ENCODE results near the gene NCF2.
"Not testable (repeated sequence)": the region's sequence is repeated elsewhere in the genome, so short reads cannot be mapped to it uniquely, and the experiment has no call there.

Gene NCF2

DNA sequence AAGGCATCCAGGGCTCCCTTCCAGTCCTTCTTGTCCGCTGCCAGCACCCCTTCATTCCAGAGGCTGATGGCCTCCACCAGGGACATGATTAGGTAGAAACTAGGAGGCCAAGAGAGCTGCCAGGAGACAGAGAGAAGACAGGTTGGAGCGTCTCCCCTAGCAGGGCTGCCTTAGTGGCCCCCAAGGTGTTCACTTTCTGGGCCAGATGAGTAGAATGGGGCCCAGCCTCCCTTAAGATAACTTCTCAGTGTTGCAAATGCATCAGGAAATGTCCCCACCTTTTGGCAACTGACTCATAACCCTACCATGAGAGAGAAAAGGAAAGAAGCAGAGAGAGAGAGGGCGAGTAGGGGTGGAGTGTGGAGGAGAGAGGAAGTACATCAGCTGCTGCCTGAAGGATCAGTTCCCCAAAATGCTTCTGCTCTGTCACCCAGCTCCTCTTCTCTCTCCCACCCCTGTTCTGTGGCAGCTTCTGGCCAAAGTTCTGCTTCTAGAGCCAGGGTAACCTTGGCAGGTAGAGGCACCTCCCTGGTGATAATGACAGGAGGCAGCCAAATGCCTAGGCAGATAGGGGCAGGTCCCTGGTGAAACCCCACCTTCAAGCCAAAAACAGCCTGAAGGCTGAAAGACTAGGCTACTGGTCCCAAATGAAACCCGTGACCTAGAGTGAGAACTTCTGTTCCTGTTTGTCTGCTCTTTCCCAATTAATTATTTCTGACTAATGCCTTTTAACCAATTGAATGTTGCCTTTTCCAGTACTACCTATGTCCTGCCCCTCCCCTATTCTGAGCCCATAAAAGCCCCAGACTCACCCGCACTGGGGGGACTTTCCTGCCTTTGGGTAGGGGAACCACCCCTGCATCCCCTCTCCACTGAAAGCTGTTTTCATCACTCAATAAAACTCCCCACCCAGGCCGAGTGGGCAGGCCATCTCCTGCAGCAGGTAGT is at the start of gene NCF2:
TSS of gene NCF2 (minus strand) at position 216 of the 948 bp plus-strand sequence. CDS start at position 86, 130 bp downstream.
- Mint-ChIP-seq H3K36me3 (ENCODE audit: low read depth) (no peaks in the 10 kb centered on the region), H3K4me1 (peaks cover 44% of the 10 kb centered on the region), H3K27ac (peak within 1 kb of the TSS; percentile 74), H3K27me3 (no peaks in the 10 kb centered on the region), H3K4me3 (peak within 1 kb of the TSS; percentile 66), H3K9me3 (no peaks in the 10 kb centered on the region)
- DNase-seq (peak; percentile 37), ATAC-seq (peak; percentile 88)

DNA sequence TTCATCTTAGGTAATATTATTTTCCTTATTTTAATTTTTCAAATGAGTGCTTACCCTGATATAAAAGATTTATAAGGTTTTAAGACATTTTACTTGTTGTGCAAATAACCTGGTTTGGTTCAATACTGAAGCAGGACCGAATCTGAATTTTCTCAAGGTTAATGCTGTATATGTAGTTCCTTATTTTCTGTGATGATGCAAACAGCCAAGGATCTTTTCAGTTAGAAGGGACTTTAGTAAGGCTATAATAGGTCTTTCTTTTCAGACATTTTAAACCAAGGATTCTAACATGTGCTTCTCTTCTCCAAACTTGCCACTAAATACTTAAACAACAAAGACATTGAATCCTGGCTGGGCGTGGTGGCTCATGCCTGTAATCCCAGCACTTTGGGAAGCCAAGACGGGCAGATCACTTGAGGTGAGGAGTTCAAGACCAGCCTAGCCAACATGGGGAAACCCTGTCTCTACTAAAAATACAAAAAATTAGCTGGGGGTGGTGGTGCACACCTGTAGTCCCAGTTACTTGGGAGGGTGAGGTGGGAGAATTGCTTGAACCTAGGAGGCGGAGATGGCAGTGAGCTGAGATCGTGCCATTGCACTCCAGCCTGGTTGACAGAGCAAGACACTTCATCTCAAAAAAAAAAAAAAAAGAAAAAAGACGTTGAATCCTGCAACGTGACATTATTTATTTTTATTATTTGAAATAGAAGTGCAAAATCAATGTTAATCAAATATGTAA is 48.6 kb upstream of the NCF2 start:
- no peak for ATAC-seq
- no peak for DNase-seq
- H3K9me3 Mint-ChIP-seq, result no peaks in the 10 kb centered on the region
- no peaks in the 10 kb centered on the region for H3K36me3 Mint-ChIP-seq (ENCODE audit: low read depth)
- H3K4me1 Mint-ChIP-seq, result peaks cover 9% of the 10 kb centered on the region
- H3K4me3 Mint-ChIP-seq, result no peak overlapping the region
- H3K27me3 Mint-ChIP-seq, result peaks cover 12% of the 10 kb centered on the region
- no peak overlapping the region for H3K27ac Mint-ChIP-seq

GRCh38 chr1:183636783-183637182 is 46.5 kb upstream of the NCF2 start:
- Mint-ChIP-seq H3K4me1 (peaks cover 26% of the 10 kb centered on the region), H3K4me3 (peak overlapping the region; percentile 99), H3K36me3 (ENCODE audit: low read depth) (peaks cover 8% of the 10 kb centered on the region), H3K27ac (no peak overlapping the region), H3K27me3 (peaks cover 12% of the 10 kb centered on the region), H3K9me3 (no peaks in the 10 kb centered on the region)
- DNase-seq, result no peak
- no peak for ATAC-seq

GRCh38 chr1:183636334-183636682 is 46.0 kb upstream of the NCF2 start:
- DNase-seq (no peak), ATAC-seq (no peak)
- Mint-ChIP-seq H3K27ac (peak overlapping the region; percentile 99), H3K27me3 (peaks cover 12% of the 10 kb centered on the region), H3K36me3 (ENCODE audit: low read depth) (peaks cover 10% of the 10 kb centered on the region), H3K9me3 (no peaks in the 10 kb centered on the region), H3K4me1 (peaks cover 30% of the 10 kb centered on the region), H3K4me3 (peak overlapping the region; percentile 99)

DNA sequence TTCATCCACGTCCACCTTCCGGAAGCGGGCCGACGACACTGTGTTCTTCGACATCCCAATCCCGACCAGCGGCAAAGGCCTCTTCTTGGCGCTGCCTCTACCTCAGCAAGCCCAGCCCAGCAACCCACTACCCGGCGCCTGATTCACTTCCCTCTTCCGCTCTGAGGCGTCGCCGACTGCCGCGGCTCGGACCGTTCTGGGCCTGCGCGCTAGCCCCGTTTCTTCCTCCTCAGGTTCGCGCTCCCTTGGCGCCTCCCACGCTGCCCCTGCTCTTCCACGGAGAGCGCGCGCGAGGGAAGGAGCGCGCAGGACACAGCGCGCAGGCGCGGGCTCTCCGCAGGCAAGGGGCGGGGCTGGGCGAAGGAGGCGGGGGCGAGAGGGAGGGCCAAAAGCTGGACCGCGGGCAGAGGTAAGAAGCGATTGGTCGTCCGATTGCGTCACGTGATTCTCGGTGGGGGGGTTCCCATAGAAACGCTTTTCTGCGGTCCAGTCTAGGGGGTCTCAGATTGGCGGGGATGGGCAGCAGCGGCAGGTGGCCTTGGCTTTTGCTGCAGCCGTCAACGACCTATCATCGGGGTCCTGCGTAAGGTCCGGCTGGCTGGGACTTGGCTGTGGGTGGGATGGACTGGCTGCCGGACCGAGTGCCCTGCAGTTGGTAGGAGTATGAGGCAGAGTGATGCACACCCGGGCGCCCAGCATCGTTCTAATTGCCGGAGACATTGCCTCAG is 45.5 kb upstream of the NCF2 start, which contains the start of gene ARPC5:
TSS of gene ARPC5 (minus strand) at position 178 of the 728 bp plus-strand sequence. CDS start at position 54, 124 bp downstream.
- H3K4me1 Mint-ChIP-seq, result peaks cover 34% of the 10 kb centered on the region
- peak; percentile 93 for ATAC-seq
- H3K27ac Mint-ChIP-seq, result peak within 1 kb of the TSS; percentile 99
- peaks cover 12% of the 10 kb centered on the region for H3K27me3 Mint-ChIP-seq
- peak within 1 kb of the TSS; percentile 99 for H3K4me3 Mint-ChIP-seq
- DNase-seq, result peak; percentile 97
- peaks cover 12% of the 10 kb centered on the region for H3K36me3 Mint-ChIP-seq (ENCODE audit: low read depth)
- H3K9me3 Mint-ChIP-seq, result no peaks in the 10 kb centered on the region

GRCh38 chr1:183635099-183635605 is 44.9 kb upstream of the NCF2 start:
- H3K9me3 Mint-ChIP-seq, result no peaks in the 10 kb centered on the region
- H3K4me1 Mint-ChIP-seq, result peaks cover 39% of the 10 kb centered on the region
- H3K4me3 Mint-ChIP-seq, result peak overlapping the region; percentile 99
- H3K36me3 Mint-ChIP-seq (ENCODE audit: low read depth), result peaks cover 18% of the 10 kb centered on the region
- H3K27me3 Mint-ChIP-seq, result peaks cover 12% of the 10 kb centered on the region
- peak; percentile 9 for ATAC-seq
- peak overlapping the region; percentile 99 for H3K27ac Mint-ChIP-seq
- DNase-seq, result peak; percentile 35

- H3K27ac Mint-ChIP-seq, result peak overlapping the region; percentile 99
- no peaks in the 10 kb centered on the region for H3K9me3 Mint-ChIP-seq
- DNase-seq (no peak), ATAC-seq (no peak)
- H3K27me3 Mint-ChIP-seq, result peaks cover 12% of the 10 kb centered on the region
- H3K36me3 Mint-ChIP-seq (ENCODE audit: low read depth), result peaks cover 24% of the 10 kb centered on the region
- H3K4me3 Mint-ChIP-seq, result peak overlapping the region; percentile 99
- peaks cover 43% of the 10 kb centered on the region for H3K4me1 Mint-ChIP-seq
These were observed 44.3 kb upstream of the NCF2 start for GRCh38 chr1:183634429-183635065.

DNA sequence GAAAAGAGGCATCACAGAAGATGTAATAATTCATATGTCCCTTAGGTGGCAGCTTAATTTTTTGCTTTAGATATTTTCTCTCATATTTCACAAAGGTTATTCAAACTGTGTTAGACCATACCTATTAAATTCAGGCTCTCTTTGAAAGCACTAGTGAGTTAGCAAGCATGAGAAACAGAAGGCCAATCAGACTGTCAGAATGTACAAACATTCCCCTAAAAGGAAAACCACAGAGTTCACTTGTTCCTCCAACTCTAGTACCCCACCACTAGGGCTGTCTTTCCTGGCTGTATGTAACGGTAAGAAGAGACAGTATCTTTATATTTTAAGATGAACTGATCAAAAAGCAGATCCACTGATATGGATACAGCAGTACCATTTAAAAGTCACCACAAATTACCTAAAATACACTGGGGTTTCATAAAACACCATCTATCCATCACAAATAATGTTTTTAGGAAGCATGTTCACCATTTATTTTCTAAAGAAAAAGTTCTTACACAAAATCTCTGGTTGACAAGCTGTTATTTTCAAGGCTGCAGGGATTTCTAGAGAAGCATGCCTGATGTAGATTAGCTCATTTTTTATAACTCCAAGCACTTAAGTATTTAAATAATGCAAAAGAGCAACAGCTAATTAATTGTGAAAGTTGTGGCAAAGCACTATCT is 43.6 kb upstream of the NCF2 start:
- no peak for DNase-seq
- peak overlapping the region; percentile 99 for H3K4me3 Mint-ChIP-seq

GRCh38 chr1:183632964-183633363 is 42.7 kb upstream of the NCF2 start:
- Mint-ChIP-seq H3K9me3 (no peaks in the 10 kb centered on the region), H3K4me1 (peaks cover 58% of the 10 kb centered on the region), H3K4me3 (peak overlapping the region; percentile 99), H3K27me3 (peaks cover 12% of the 10 kb centered on the region), H3K27ac (peak overlapping the region; percentile 99), H3K36me3 (ENCODE audit: low read depth) (peaks cover 39% of the 10 kb centered on the region)
- ATAC-seq (no peak), DNase-seq (no peak)

More for the DNA sequence above, 43.6 kb upstream of the NCF2 start:
- peak; percentile 60 for ATAC-seq
- peaks cover 31% of the 10 kb centered on the region for H3K36me3 Mint-ChIP-seq (ENCODE audit: low read depth)
- H3K27ac Mint-ChIP-seq, result peak overlapping the region; percentile 99
- peaks cover 50% of the 10 kb centered on the region for H3K4me1 Mint-ChIP-seq
- peaks cover 12% of the 10 kb centered on the region for H3K27me3 Mint-ChIP-seq
- no peaks in the 10 kb centered on the region for H3K9me3 Mint-ChIP-seq

- DNase-seq, result no peak
- Mint-ChIP-seq H3K27ac (no peak overlapping the region), H3K36me3 (ENCODE audit: low read depth) (peaks cover 39% of the 10 kb centered on the region), H3K9me3 (no peaks in the 10 kb centered on the region), H3K27me3 (peaks cover 10% of the 10 kb centered on the region), H3K4me3 (peak overlapping the region; percentile 99), H3K4me1 (peaks cover 60% of the 10 kb centered on the region)
- no peak for ATAC-seq
These were observed 41.9 kb upstream of the NCF2 start for GRCh38 chr1:183632114-183632513.

DNA sequence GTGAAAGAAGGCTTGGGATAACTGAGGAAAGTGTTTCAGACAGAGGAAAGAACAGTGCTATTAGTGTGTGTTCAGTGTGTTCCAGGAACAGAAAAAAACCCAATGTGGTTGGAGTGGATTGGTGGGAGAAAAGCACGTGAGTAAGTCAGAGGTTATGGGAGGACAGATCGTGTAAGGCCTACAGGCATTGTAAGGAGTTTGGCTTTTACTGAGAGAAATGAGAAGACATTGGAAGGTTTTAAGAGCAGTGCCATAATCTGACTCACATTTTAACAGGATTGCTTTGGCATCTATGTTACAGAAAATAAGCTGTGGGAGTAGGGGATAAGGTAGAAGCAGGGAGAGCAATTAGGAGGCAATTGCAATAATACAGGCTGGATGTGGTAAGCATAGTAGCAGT is 40.5 kb upstream of the NCF2 start:
- Mint-ChIP-seq H3K4me3 (peak overlapping the region; percentile 46), H3K36me3 (ENCODE audit: low read depth) (peaks cover 39% of the 10 kb centered on the region), H3K4me1 (peaks cover 51% of the 10 kb centered on the region), H3K27me3 (peaks cover 1% of the 10 kb centered on the region), H3K27ac (peak overlapping the region; percentile 47), H3K9me3 (no peaks in the 10 kb centered on the region)
- DNase-seq (no peak), ATAC-seq (no peak)

DNA sequence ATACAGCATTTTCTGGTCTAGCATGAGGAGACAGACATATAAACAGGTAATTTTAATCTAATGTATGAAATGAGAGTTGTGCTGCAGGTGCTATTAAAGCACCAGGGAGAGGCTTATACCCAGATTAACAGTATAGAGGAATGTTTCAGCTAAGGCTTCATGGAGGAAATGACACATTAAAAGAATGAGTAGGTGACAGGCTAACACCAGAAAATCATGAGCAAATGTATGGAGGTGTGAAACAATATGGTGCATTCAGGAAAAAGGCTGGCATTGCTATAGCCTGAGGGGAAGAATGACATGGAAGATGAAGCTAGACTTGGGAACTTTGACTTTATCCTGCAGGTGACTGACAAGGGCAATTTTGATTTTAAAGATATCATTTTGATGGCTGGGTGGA is 38.3 kb upstream of the NCF2 start:
- peak; percentile 81 for ATAC-seq
- Mint-ChIP-seq H3K4me3 (peak overlapping the region; percentile 19), H3K36me3 (ENCODE audit: low read depth) (peaks cover 52% of the 10 kb centered on the region), H3K9me3 (no peaks in the 10 kb centered on the region), H3K27ac (peak overlapping the region; percentile 71), H3K27me3 (no peaks in the 10 kb centered on the region), H3K4me1 (peaks cover 48% of the 10 kb centered on the region)
- DNase-seq, result no peak

DNA sequence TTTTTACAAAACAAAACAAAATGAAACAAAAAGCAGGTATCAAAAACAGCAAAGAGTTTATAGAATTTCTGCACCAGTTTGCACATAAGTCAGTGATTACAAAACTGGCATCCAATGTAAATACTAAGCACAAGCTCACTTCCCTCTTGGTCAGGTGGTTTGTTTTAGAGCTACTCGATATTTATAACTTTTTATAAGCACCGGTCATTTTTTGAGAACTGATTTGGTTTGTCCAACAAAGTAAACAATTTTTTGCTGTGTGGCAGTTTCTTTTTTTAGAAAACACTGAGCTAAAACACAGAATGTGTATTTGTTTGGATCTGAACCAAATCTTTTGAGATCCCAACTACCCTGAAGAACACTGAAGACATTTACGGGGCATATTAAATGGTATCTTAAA is 36.0 kb upstream of the NCF2 start:
- not testable (repeated sequence) for H3K9me3 Mint-ChIP-seq, ATAC-seq, H3K4me3 Mint-ChIP-seq, H3K27me3 Mint-ChIP-seq, DNase-seq
- Mint-ChIP-seq H3K36me3 (ENCODE audit: low read depth) (peaks cover 42% of the 10 kb centered on the region), H3K4me1 (peaks cover 34% of the 10 kb centered on the region), H3K27ac (peak overlapping the region; percentile 27)
